HPDE6-E6E7 (cell line): Measurements from ENCODE around the gene ZCCHC2.

ENCODE experiments used
- DNase-seq: peaks from one replicate; pipeline ENCODE4 v3.0.0; 2011; ENCODE audit warnings: missing footprints; ENCODE audit errors: extremely low spot score

Gene ZCCHC2

DNA sequence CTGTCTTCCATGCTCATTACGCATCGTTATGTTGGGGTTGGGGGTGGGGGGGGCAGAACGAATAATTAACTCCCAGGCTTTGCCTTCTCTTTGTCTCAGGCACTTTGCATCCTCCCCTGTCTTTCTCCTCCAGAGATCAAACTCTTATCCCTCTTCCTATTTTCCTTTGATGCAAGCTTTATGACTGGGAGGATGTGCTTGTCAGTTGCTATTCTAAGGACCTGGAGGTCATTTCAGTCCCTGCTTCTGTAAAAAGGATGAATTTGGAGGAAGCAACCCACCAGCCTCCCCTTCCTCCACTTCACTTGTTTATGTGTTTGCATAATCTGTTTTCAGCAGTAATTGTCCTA is 87.5 kb downstream of the ZCCHC2 start:
- DNase-seq = no peak

DNA sequence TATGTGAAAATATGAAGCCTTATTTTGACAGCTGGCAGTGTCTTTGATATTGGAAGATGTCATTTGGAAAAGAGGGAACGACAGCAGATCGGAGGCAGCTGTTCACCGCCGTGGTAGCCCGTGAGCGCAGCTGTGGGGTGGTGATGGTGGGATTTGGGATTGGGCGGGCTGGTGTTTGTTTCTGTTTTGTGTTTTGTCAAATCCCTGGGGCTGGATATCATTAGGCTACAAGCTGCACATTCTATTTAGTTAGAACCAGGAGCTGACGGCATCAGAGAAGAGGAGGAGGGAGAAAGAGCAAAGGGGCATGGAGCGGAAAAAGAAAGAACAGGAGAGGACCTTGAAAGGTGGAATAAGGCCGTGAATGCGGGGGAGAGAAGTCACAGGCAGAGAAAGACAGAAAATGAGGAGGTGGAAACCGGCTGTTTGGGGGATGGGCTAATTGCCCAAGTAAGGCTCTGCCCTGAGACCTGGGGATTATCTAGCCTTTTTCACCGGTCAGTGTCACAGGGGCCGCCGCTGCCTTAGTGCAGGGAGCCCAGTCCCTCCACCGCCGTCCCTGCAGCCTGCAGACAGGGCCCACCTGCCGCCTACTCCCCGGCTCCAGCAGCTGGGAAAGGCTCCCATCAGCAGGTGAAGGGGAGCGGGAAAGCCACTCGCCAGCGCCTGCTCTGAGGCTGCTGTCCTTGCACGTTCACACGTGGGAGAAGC is 88.0 kb downstream of the ZCCHC2 start:
- DNase-seq = no peak

DNA sequence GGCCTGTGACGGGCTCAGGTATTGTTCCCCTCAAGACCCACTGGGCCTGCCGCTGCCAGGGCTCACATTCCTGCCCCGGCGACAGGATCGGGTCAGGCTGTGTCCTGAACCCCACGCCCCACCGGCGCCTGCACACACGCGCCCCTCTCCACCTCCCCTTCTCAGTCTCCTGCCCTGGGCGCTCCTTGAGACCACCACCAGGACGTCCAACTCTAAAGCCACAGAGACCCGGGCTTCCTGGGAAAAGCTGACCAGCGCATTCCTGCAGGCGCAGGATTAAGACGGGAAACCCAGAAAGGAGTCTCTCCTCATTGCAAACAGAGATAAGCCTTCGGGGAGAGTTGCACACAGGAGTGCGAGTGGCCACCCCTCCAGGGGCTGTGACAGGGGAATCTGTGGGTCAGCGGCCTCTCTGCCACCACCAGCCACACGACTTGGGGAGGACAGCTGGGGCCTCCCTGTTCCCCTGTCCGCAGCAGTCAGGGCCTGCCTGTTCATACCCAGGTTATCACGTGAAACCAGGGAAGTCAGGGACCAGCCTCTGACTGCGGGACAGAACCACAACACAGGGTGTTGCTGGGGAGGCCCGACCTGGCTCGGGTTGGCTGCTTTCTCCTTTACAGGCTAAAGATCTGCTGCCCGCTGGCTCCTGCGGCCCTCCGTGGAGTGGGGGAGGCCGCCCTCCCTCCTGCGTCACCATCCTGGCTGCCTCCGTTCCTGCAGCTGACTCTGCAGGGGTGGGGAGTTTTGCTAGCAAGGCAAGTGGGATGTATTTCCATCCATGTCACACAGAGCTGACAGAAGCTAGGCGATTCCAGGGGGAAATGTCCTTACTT is 88.8 kb downstream of the ZCCHC2 start:
- no peak for DNase-seq

DNA sequence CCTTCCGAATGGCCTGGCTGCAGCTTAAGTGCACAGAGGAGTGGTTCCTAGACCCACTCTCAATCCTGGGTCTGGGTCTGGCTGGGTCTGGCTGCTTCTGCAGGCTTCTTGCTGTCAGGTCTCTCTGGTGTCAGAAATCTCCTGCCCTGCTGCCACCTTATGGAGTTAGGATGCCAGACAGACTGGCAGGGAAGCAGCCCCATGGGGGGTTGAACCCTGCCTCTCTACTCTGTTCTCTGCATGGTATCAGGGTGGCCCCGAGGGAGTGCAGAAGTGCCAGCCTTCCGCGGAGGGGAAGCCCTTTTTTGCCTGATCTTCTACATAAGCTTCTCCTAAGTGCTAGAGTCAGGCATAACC is 89.4 kb downstream of the ZCCHC2 start:
- no peak for DNase-seq

DNA sequence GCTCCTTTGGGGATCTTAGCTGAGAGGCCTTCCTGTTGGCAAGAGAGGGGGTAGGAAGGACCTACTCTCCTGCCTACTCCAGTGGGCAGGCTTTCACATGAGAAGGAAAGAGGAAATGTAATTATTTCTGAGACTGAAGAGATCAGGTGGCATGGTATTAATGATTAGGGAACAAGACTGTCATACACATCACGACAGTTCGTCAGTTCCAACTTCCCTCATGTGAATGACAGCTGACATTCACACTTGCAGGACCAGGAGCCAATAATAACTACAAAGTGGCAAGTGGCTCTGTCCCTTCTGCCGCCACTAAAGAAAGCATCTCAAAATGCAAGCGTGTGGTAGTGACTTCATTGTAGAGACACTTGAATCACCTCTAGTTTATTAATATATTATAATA is 90.0 kb downstream of the ZCCHC2 start:
- DNase-seq = no peak

DNA sequence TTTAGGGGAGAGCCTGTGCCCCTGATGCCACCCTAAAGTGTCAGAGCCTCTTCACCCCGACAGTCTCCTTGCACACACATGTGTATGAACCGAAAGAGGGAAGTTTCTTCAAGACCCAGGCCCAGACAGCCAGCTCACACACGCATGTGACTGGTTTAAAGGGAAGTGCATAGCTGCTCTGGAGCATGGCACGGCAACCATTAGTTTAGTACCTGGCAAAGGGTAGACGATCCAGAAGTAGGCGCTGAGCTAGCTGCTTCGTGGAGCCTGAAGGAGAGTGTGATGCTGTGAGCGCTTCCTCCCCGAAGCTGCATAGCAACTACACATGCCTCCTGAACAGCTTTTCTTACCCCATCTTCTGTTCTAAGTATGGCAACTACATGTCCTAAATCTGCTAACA is 91.7 kb downstream of the ZCCHC2 start:
- no peak for DNase-seq

DNA sequence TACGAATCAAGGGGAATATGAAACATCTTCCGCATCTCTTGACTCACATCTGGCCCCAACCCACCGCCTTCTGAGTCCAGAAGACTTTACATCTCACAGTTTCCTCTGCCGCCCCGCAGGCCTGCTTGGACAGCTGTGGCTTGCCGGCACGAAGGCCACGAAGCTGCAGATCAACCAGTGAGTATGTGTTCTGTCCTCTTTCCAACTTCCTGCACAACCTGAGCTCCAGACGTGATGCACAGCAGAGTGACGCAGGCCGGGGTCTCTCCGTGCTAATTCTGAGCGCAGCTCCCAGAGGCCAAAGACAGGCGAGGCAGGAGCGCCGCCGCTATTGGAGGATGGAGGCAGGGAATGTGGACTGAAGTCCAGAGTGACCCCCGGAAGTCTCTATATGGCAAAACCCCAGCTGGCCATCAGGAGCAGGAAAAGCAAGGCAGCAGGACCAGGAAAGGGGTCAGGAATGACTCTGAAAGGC is 93.5 kb downstream of the ZCCHC2 start:
- DNase-seq = no peak

DNA sequence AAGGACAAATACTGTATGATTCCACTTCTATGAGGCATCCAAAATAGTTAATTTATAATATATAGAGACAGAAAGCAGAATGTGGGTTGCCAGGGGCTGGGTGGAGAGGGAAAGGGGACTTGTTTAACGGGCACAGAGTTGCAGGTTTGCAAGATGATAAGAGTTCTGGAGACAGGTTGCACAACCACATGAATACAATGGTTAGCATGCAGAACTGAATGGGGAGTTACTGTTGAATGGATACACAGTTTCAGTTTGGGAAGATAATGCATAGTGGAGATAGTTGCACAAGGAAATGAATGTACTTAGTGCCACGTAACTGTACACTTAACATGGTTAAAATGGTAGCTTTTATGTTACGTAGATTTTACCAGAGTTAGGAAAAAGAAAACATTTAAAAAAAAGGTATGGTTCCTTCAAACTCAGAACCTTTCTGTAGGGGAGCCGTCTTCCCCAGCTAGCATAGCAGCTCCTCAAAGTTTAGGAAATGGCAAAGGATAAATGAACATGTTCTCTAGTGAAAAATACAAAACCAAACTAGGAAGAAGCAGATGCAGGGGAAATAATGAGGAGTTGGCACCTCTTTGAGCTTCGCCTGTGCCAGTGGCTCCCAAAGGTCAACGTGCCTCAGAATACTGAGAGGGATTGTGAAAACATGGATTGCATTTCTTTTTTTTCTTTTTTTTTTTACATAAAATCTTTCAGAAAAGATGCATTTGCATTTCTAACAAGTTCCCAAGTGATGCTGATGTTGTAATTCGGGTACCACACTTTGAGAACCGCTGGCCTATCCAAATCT is 95.2 kb downstream of the ZCCHC2 start:
- DNase-seq = no peak

DNA sequence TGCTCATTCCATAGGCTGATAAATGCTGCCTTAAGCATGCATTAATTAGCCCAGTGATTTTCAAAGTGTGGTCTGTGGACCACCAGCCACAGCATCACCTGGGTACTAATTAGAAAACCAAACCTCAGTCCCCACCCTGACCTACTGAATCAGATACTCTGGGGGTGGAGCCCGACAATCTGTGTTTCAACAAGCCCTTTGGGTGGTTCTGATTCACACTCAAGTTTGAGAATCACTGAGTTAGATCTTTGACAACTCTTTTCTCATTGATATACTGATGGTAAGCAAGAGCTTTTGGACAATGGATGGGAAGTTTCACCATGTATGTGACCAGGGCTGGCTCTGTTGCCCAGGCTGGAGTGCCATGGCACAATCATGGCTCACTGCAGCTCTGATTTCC is 95.9 kb downstream of the ZCCHC2 start:
- DNase-seq = no peak

DNA sequence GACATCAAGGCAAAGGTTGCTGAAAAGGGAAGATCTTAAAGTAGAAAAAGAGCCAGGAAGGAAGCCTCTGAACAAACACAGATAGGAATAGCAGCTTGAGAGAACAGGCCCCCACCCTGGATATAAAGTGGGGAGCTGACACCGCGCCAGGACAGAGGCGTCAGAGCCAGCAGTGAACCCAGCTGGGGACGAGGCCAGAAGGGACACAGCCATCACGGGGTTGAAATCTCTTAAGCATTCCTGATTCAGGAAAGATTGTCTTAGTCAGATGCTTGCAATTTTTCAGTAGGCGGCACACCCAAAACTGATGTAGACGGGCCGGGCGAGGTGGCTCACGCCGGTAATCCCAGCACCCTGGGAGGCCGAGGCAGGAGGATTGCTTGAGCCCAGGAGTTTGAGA is 98.7 kb downstream of the ZCCHC2 start:
- no peak for DNase-seq

DNA sequence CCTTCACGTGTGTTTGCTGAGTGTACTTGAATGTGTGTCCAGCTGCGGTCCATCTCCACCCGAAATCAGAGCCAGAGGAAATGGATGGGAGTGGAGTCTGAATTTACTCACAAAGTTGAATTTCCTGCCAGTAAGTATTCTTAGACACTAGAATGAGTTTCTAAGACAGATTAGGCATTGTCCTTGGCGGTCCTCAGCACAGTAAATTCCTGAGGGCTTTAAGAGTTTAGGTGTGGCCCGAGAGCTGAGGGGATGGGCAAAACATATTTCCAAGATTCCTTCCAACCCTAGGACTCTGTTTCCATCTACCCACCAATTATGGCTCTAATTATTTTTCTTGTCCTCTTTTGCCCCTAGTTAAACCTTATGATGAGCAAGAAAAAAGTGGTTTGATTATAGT is 102.2 kb downstream of the ZCCHC2 start:
- no peak for DNase-seq
